ENCODE results near the gene ARRDC2.
A peak's percentile ranks its signal among the peaks of the same experiment; 100 is the strongest.
"Not testable (repeated sequence)": the region's sequence is repeated elsewhere in the genome, so short reads cannot be mapped to it uniquely, and the experiment has no call there.

Gene ARRDC2

GRCh38 chr19:18007917-18008673, at the start of gene ARRDC2:
TSS of gene ARRDC2 (plus strand) at chr19:18008170. CDS start at chr19:18008311, 141 bp downstream.
- DNase-seq: peak; percentile 54 to 97 (median 89)

GRCh38 chr19:17963936-17964691, 43.9 kb upstream of the ARRDC2 start:
- no peak for DNase-seq

DNA sequence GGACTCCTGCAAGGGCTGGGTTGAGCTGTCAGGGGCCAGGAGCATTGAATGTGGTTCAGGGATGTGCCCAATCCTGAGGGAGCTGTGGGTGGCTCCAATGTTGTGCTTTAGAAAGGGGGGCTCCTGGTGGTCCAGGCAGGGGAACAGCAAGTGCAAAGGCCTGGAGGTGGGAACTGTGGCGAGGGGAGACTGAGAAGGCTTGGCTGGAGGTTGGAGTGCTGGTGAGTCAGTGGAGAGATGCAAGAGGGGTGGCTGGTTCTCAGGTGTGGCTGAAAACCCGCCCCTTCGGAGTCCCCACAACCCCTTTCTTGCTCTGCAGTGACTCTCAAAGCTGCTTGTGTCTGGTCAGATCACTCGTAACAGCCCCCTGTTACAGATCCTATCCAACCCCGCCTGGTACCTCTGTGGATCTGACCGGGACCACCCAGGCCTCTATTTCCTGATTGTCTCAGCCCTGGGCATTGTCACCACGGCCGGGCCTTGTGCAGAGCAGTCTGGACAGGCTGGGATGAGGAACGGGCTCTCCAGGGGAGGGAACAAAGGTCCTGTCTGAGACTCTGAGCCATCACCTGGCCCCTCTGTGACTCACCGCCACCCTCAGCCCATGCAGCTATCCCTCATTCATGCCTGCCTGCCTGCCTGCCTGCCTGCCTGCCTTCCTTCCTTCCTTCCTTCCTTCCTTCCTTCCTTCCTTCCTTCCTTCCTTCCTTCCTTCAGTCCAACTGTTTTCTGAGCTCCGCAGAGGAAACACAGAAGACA, 42.4 kb upstream of the ARRDC2 start:
- no peak for DNase-seq

DNA sequence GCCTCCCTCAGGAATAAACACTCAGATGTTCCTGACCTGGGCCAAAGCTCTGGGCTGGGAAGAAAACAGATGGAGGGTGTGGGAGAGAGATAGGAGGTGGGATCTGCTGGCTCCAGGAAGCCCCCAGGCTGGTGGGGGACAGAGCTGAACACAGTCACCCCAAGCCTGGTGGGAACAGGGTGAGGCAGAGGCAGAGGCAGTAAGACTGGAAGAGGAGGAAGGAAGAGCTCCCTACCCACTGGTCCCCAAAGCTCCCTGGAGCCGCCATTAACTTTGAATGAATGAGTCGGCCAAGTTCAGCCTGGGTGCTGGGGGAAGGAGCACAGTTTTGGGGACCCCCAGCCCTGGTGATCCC, 41.9 kb upstream of the ARRDC2 start:
- DNase-seq: no peak

- DNase-seq: peak in 19 of 56 donors; percentile 1 to 70 (median 14)
These were observed 41.3 kb upstream of the ARRDC2 start, which contains the start of gene KCNN1 for GRCh38 chr19:17966550-17967256. TSS of gene KCNN1 (plus strand) at chr19:17967107. CDS start at chr19:17973889, 6,782 bp downstream.

DNA sequence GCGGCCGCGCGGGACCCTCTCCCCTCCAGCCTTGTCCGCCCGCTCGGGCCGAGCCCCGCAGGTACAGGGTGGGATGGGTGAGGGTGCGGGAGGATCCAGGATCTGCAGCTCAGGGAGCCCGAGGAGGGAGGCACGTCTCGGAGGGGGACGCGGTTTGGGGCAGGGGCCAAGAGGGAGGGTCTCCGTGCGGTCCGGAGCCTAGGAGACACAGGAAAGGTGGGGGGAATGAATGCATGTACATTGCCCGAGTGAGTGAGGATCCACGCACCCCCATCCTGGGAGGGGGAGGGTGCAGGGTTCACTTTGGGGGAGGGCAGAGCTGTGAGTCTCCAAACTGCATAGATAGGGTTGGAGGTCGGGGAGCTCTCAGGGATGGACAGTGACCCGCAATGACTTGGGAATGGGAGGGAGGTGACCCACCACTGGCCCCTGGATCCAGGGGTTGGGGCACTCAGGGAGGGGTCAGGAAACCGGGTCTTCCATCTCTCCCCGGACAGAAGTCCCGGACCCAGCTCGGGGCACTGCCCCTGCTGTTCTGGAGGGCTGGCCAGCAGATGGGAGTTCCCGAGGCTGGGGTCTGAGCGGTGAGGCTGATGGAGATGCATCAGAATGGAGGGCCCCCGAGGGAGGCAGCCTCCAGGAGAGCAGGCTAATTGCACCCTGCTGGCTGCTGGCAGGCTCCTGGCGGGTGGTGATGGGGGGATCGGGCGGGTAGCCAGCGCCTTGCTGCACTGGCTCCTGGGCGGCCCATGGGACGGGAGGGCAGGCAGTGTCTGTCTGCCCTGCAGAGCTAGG, 40.5 kb upstream of the ARRDC2 start:
- peak in 1 of 56 donors; percentile 70 for DNase-seq

DNA sequence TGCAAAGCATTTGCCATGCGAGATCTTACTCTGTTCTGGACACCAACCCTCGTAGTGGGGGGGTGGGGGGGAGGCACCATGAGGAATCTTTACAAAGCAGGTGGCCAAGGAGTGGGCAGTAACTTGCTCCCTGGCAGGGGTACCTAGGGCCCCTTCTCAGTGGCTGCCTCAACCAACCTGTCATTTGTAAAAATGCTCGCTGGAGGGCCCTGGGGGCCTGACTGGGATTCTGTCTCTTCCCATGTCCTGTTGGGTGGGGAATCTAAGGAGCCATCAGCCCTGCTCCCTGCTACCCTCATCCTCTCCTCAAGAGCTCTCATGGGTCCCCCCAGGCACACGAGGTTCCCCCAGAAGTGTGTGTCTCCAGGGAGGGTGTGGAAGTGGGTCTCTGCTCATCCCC, 39.6 kb upstream of the ARRDC2 start:
- no peak for DNase-seq

DNA sequence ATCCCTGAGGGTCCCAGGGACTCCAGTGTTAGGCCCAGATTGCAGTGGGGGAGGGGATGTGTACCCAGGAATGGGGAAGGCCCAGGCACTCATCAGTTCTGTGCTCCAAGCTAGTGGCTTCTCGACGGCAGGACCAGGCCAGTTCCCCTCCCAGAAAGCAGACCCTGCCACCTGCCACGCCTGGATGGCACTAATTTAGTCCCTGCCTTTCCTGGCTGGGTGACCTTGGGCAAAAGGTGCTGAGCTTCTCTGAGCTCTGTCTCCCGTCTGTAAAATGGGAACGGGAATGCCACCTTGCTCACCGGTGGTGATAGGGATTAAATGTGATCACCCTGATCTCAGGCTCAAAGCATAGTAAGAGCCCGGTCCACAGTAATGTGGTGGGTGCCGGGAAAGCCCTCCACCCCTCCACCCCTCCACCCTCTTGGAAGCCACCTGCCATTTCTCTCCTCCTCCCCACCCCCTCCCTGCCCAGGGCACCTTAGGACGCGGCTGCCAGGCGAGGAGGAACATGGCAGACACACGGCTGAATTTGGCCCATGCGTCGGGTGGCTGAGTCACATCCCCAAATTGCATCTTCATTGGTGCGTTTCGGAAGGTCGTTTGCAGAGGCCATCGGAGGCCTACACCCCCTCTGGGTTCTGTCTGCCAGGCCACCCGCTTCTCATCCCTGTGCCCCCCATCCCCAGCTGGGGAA, 38.7 kb upstream of the ARRDC2 start:
- no peak for DNase-seq

GRCh38 chr19:17972230-17972629, 35.7 kb upstream of the ARRDC2 start:
- no peak for DNase-seq

- DNase-seq: no peak
These were observed 34.2 kb upstream of the ARRDC2 start for GRCh38 chr19:17973759-17974158.

- no peak for DNase-seq
These were observed 33.4 kb upstream of the ARRDC2 start for GRCh38 chr19:17974551-17974950.

DNA sequence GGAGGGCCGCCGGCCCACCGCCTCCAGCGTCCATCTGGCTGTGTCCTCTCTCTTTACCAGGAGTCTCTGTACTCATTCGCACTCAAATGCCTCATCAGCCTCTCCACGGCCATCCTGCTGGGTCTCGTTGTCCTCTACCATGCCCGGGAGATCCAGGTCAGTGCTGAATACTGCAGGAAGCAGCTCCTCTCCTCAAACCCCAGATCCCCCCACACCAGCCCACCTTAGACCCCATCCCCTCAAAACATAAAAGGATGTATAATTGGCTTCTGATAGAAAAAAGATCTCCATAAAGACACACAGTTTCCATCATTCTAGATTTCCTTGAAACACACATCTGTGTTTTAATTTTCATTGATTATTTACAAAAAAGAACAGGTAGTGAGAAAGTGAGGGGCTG, 32.9 kb upstream of the ARRDC2 start:
- DNase-seq: no peak

- DNase-seq: no peak
These were observed 30.9 kb upstream of the ARRDC2 start for GRCh38 chr19:17977021-17977420.

DNA sequence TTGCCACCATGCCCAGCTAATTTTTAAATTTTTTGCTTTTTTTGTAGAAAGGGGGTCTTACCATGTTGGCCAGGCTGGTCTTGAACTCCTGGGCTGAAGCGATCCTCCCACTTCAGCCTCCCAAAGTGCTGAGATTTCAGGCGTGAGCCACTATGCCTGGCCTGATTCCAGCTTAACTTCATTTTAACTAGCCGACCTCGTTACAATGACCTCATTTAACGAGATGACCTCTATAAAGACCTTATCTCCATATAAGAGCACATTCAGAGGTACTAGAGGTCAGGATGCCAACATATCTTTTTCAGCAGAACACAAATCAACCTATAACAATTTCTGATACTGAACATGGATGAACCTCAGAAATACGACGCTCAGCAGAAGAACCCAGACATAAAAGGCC, 30.5 kb upstream of the ARRDC2 start:
- DNase-seq: no peak

- DNase-seq: peak in 1 of 56 donors; percentile 3
These were observed 26.4 kb upstream of the ARRDC2 start for GRCh38 chr19:17981611-17982010.

DNA sequence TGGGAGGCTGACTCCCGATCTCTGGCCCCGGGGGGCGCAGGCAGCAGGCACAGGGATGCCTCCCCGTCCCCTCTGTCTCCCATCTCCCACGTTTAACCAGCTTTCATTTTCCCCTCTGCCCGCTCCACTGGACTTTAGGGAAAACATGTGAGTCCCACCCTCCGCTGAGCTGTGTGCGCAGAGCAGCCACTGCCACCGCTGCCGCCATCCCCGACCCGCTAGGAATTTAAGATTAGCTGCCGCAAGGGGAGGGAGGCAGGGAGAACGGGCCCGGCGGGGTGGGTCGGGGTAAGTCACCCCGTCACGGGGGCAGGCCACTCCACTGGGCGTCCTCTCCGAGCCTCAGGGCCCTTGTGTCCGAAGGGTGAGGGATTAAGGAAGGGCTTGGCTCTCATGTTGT, 25.5 kb upstream of the ARRDC2 start:
- DNase-seq: no peak

DNA sequence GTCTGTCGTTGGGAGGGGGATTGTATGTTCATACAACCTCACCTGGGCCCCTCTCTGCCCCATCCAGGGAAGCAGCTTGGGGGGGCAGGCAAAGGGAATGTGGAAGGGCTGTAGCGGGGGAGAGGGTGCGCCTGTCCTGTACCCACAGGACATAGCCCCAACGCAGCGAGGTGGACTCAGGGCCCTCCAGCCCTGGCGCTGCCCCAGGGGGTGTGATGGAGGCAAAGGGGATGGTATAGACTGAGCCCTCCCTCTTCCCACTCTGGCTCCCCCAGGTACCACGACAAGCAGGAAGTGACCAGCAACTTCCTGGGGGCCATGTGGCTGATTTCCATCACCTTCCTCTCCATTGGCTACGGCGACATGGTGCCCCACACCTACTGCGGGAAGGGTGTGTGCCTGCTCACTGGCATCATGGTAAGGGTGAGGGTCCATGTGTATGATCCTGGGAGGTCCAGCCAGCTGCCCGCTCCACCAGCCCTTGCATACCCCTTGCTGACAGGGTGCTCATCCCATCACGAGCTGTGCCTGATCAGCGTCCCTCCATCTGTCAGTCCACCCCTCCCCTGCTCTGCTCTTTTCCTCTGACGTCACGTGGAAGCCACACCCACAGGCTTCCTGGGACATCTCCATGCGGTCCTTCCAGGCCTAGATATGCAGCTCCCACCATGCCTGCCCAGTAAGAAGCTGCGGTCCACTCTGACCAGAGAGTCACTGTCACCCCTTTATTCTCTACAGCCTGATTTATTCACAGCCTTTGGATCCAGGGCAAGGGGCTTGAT, 22.7 kb upstream of the ARRDC2 start:
- DNase-seq: no peak

GRCh38 chr19:17986569-17986968, 21.4 kb upstream of the ARRDC2 start:
- not testable (repeated sequence) for DNase-seq

DNA sequence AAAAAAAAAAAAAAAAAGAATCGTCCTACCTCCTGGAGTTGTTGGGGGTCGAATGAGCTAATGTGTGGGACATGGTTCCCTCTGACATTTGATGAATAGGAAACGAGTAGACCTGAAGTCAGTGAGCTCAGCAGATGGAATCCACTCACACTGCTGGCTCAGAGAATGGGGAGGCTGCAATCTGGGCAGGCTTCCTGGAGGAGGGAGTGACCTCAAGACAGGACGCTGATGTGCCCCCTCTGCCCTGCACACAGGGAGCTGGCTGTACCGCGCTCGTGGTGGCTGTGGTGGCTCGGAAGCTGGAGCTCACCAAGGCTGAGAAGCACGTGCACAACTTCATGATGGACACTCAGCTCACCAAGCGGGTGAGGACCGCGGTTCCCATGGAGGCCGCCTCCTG, 19.8 kb upstream of the ARRDC2 start:
- DNase-seq: no peak
